IMR-90 (cell line): ENCODE measurements around the gene ABTB1.

Experiments
- CEBPB ChIP-seq: IDR thresholded peaks from 2 replicates; pipeline ENCODE4 v1.6.1; 2012; ENCODE audit warnings: low read depth, low read length, improper control_type of control experiment
- CHD1 ChIP-seq: IDR thresholded peaks from 2 replicates; pipeline ENCODE4 v1.6.1; 2012; ENCODE audit warnings: low read depth, low read length, improper control_type of control experiment
- ELK1 ChIP-seq: fragments of 150-350 bp; IDR thresholded peaks from 2 replicates; pipeline ENCODE4 v1.6.1; 2016; ENCODE audit warnings: low read depth, mild to moderate bottlenecking, low read length, moderate library complexity, borderline replicate concordance
- MAFK ChIP-seq: IDR thresholded peaks from 2 replicates; pipeline ENCODE4 v1.6.1; 2012; ENCODE audit warnings: low read depth, low read length, improper control_type of control experiment
- MXI1 ChIP-seq: IDR thresholded peaks from 2 replicates; pipeline ENCODE4 v1.6.1; 2012; ENCODE audit warnings: low read depth, mild to moderate bottlenecking, low read length, moderate library complexity, borderline replicate concordance
- POLR2A ChIP-seq: IDR thresholded peaks from 2 replicates; pipeline ENCODE4 v1.6.1; 2012; ENCODE audit warnings: mild to moderate bottlenecking, low read depth, low read length
- RAD21 ChIP-seq: IDR thresholded peaks from 2 replicates; pipeline ENCODE4 v1.6.1; 2012; ENCODE audit warnings: low read length, improper control_type of control experiment
- RFX5 ChIP-seq: IDR thresholded peaks from 2 replicates; pipeline ENCODE4 v1.8.0; 2012; ENCODE audit warnings: low read depth, mild to moderate bottlenecking, low read length, moderate library complexity
- TF ChIP-seq, protein P1 (sequence below): conservative IDR thresholded peaks from 2 replicates; pipeline ENCODE4 v1.5.1; 2012; ENCODE audit warnings: mild to moderate bottlenecking, low read depth, low read length, improper control_type of control experiment

DNA sequence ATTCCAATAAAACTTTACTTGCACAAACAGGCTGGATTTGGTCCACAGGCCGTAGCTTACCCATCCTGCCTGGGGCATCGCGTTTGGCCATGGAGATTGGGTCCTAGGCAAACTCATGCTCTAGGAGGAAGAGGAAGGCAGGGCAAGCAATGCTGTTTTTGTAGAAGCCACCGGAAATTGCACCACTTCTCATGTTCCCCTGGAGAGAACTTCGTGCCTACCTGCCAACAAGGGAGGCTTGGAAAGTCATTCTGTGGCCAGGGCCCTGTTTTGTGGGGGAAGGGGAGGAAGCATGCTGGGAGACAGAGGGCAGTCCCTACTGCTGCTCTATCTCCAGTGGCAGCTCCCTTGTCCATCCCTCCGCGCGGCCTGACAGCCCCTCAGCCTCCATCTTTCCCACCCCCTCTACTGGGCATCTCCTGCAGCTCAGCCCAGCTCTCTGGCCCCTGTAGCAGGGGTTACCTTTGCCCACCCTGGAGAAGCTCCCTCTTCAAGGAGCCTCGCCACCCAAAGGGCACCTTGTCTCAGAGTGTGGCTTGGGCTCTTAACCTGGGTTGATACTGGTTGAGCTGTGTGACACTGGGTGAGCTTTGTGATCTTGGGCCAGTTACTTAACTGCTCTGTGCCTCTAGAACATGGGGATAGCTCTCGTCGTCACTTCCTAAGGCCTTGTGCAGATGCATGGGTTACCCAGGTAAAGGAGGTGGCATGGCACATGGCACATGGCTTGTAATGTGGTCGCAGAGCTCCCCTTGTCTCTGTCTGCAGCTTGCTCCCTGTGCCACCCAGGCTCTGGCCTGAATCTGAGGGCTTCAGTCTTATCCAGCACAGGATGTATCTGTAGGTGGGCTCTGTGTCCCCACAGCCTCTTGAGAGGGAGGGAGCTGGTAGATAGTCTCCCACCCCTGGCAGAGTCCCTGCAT lies 6.1 kb downstream of the ABTB1 start:
- no peak for TF ChIP-seq RAD21
- TF ChIP-seq, protein P1, sequence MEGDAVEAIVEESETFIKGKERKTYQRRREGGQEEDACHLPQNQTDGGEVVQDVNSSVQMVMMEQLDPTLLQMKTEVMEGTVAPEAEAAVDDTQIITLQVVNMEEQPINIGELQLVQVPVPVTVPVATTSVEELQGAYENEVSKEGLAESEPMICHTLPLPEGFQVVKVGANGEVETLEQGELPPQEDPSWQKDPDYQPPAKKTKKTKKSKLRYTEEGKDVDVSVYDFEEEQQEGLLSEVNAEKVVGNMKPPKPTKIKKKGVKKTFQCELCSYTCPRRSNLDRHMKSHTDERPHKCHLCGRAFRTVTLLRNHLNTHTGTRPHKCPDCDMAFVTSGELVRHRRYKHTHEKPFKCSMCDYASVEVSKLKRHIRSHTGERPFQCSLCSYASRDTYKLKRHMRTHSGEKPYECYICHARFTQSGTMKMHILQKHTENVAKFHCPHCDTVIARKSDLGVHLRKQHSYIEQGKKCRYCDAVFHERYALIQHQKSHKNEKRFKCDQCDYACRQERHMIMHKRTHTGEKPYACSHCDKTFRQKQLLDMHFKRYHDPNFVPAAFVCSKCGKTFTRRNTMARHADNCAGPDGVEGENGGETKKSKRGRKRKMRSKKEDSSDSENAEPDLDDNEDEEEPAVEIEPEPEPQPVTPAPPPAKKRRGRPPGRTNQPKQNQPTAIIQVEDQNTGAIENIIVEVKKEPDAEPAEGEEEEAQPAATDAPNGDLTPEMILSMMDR: no peak
- TF ChIP-seq ELK1: no peak
- no peak for TF ChIP-seq MAFK
- TF ChIP-seq POLR2A: no peak
- no peak for TF ChIP-seq CHD1
- no peak for TF ChIP-seq MXI1
- no peak for TF ChIP-seq RFX5
- no peak for TF ChIP-seq CEBPB
